Esophagus muscularis mucosa (tissue), 4 donors: ENCODE results near the gene ABLIM3. TPM values are rescaled to one million over a fixed set of nuclear protein-coding genes. Genes with fewer than 3 reads are reported as not detected.
A peak's percentile ranks its signal among the peaks of the same experiment; 100 is the strongest.

ENCODE experiments used
- DNase-seq: peaks from one replicate; pipeline ENCODE4 v3.0.0-alpha.2; 2017; ENCODE audit errors: extremely low spot score
- H3K27ac ChIP-seq, 4 donors: fragments of 200-600 bp; sonication (generic); replicated peaks in 1 of 4; 1 replicate in 3 of 4; 2 replicates in 1 of 4; pipeline ENCODE4 v1.5.1; 2016 to 2019; ENCODE audit warnings: mild to moderate bottlenecking in 1 of 4
- H3K27me3 ChIP-seq, 4 donors: fragments of 200-600 bp; sonication (generic); one replicate each; pipeline versions ENCODE4 v1.5.1 to v1.6.0; 2016 to 2019
- H3K36me3 ChIP-seq, 4 donors: fragments of 200-600 bp; sonication (generic); one replicate each; pipeline ENCODE4 v1.5.1; 2016 to 2019
- H3K4me1 ChIP-seq, 4 donors: fragments of 200-600 bp; sonication (generic); one replicate each; pipeline ENCODE4 v1.5.1; 2016 to 2019
- H3K4me3 ChIP-seq, 4 donors: fragments of 200-600 bp; sonication (generic); 1 replicate in 2 of 4; 2 replicates in 2 of 4; pipeline ENCODE4 v1.5.1; 2016 to 2019; ENCODE audit warnings: mild to moderate bottlenecking in 4 of 4, moderate library complexity in 1 of 4
- H3K9me3 ChIP-seq, 4 donors: fragments of 200-600 bp; sonication (generic); 1 replicate in 3 of 4; 2 replicates in 1 of 4; pipeline ENCODE4 v1.5.1; 2016 to 2019
- EP300 ChIP-seq: sonication (generic); formaldehyde crosslinking; IDR thresholded peaks from one replicate; pipeline ENCODE4 v1.6.1; 2017; ENCODE audit warnings: antibody characterized with exemption
- POLR2A ChIP-seq: fragments of 450-650 bp; IDR thresholded peaks from one replicate; pipeline ENCODE4 v1.6.1; 2017; ENCODE audit warnings: antibody characterized with exemption, moderate library complexity, mild to moderate bottlenecking, low read depth
- POLR2AphosphoS5 ChIP-seq, 2 donors: sonication (generic); formaldehyde crosslinking; IDR thresholded peaks; one replicate each; pipeline ENCODE4 v1.6.1; 2017; ENCODE audit warnings: antibody characterized with exemption in 2 of 2
- WGBS: methylation state at CpG from one replicate; pipeline ENCODE4 v1.1.5; 2018; 5-methylcytosine and 5-hydroxymethylcytosine counted together
- intact Hi-C: fragments of 100-400 bp; cut with DNase I; formaldehyde crosslinking; loops from one replicate; pipeline ENCODE4 v1.15.1; 2023
- total RNA-seq, 4 donors: library from RNA; depleted of rRNA; stranded (reverse); fragments of >200 nt; gene quantifications; one replicate each; pipeline versions ENCODE4 v1.1.0 to v1.2.1, GENCODE V29; 2016
- TF ChIP-seq, protein P1 (sequence below), 3 experiments: fragments of 200-600 bp in 2 of 3; fragments of 450-650 bp in 1 of 3; sonication (generic) in 2 of 3; IDR thresholded peaks; one replicate each; pipeline ENCODE4 v1.5.1; 2017 to 2019; ENCODE audit warnings: antibody characterized with exemption in 3 of 3, mild to moderate bottlenecking in 2 of 3, moderate library complexity in 1 of 3

ABLIM3 gene
- total RNA-seq, 4 donors from 2014 or later = 40.9 to 64.5 (median 45.8) TPM

- no peak overlapping the region for H3K27ac ChIP-seq
- DNase-seq = no peak
- 54% methylated on average over 8 of the region's 8 CpGs for WGBS
- H3K9me3 ChIP-seq = no peaks in the 10 kb centered on the region
- H3K36me3 ChIP-seq = no peaks in the 10 kb centered on the region
- H3K4me1 ChIP-seq = peaks cover 2 to 21% (median 12%) of the 10 kb centered on the region in 4 donors
- TF ChIP-seq, protein P1, sequence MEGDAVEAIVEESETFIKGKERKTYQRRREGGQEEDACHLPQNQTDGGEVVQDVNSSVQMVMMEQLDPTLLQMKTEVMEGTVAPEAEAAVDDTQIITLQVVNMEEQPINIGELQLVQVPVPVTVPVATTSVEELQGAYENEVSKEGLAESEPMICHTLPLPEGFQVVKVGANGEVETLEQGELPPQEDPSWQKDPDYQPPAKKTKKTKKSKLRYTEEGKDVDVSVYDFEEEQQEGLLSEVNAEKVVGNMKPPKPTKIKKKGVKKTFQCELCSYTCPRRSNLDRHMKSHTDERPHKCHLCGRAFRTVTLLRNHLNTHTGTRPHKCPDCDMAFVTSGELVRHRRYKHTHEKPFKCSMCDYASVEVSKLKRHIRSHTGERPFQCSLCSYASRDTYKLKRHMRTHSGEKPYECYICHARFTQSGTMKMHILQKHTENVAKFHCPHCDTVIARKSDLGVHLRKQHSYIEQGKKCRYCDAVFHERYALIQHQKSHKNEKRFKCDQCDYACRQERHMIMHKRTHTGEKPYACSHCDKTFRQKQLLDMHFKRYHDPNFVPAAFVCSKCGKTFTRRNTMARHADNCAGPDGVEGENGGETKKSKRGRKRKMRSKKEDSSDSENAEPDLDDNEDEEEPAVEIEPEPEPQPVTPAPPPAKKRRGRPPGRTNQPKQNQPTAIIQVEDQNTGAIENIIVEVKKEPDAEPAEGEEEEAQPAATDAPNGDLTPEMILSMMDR (IDR thresholded peaks at IDR 0.05) = peak in 2 of 3 experiments; percentile 21 to 29
- no peak for TF ChIP-seq EP300
- intact Hi-C loops = no loop called here
- no peaks in the 10 kb centered on the region for H3K27me3 ChIP-seq
- H3K4me3 ChIP-seq = no peak overlapping the region
Measured at GRCh38 chr5:149130121-149130914, 11.0 kb upstream of the ABLIM3 start.

GRCh38 chr5:149132474-149132873 lies 8.8 kb upstream of the ABLIM3 start:
- H3K4me1 ChIP-seq = peaks cover 2 to 34% (median 16%) of the 10 kb centered on the region in 4 donors
- TF ChIP-seq EP300 (no peak), POLR2AphosphoS5 (IDR thresholded peaks at IDR 0.05) (no peak), POLR2A (no peak)
- TF ChIP-seq, protein P1 (IDR thresholded peaks at IDR 0.05) = no peak
- H3K27me3 ChIP-seq = no peaks in the 10 kb centered on the region
- H3K4me3 ChIP-seq = no peak overlapping the region
- no peaks in the 10 kb centered on the region for H3K9me3 ChIP-seq
- WGBS = 80% methylated on average over 1 of the region's 1 CpG
- intact Hi-C loops = no loop called here
- no peak overlapping the region for H3K27ac ChIP-seq
- no peak for DNase-seq
- H3K36me3 ChIP-seq = no peaks in the 10 kb centered on the region

GRCh38 chr5:149133795-149134777 lies 7.2 kb upstream of the ABLIM3 start:
- Histone ChIP-seq H3K9me3 (no peaks in the 10 kb centered on the region), H3K4me3 (no peak overlapping the region), H3K36me3 (no peaks in the 10 kb centered on the region), H3K4me1 (peaks cover 2 to 34% (median 16%) of the 10 kb centered on the region in 4 donors), H3K27ac (peak overlapping the region in 3 of 4 donors; percentile 0 to 43 (median 15)), H3K27me3 (no peaks in the 10 kb centered on the region)
- no peak for TF ChIP-seq POLR2A
- peak; percentile 54 to 77 for TF ChIP-seq POLR2AphosphoS5 (IDR thresholded peaks at IDR 0.05)
- WGBS = 73% methylated on average over 11 of the region's 11 CpGs
- DNase-seq = peak; percentile 91
- intact Hi-C loops = no loop called here

DNA sequence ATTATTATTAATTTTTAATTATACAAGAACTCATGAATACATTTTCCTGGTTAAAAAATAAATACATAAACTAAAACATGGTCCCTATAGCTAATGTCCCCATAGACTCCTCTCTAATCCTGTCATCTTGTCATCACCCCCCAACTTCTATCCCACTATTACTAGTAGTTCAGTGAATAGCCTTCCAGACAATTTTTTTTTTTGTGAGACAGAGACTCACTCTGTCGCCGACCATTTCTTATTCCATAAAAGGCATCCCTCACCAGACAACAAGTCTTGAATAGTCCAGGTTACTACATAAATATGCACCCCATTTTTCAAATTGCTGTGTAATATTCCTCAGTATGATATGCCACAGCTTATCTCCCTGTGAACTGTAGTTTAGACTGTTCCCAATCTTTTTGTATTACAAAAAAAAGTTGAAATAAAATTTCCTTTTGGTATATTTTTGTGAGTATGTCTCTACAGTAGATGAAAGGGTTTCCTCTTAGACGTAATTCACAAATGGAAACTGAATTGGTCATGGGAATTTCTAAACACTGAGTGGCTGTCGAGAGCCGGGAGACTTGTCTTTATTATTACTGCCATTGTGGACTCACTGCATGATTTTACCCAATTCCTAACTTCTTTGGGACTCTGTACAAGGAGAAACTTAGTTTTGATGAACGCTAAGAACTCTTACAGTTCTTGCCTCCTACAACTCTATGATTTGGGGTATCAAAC lies 6.4 kb upstream of the ABLIM3 start:
- 72% methylated on average over 6 of the region's 6 CpGs for WGBS
- intact Hi-C loops = no loop called here

DNA sequence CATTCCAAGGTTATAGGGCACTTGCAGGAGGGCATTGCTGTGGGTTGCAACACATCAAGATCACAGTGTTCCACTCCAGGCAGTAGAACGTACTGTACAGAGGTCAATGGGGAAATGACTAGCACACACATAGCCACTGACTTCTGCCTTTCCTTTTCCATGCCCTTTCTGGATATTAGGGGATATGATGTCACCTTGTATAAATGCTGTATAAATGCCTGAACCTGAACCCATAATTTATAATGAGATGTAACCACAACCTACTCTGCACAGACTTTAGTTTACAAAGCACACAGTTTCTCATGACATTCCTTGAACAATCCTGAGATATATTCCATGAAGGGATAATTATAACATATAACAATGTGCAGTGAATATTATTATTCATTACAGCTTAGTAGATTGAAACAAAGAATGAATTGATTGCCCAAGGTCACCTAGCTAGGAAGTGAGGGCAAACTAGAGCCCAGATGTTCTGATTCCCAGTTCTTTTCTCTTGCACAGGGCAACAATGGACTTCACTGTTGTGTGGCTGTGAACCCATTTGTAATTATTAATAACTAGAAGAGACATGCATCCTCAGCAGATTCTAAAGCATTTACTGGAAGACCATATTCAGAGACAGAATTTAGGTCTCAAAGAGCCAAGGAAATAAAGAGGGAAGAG lies 5.6 kb upstream of the ABLIM3 start:
- Histone ChIP-seq H3K36me3 (no peaks in the 10 kb centered on the region), H3K4me1 (peaks cover 2 to 34% (median 16%) of the 10 kb centered on the region in 4 donors), H3K4me3 (no peak overlapping the region), H3K9me3 (no peaks in the 10 kb centered on the region), H3K27me3 (no peaks in the 10 kb centered on the region), H3K27ac (peak overlapping the region in 3 of 4 donors; percentile 35 to 46 (median 43))
- intact Hi-C loops = no loop called here
- DNase-seq = no peak
- WGBS = 69% methylated on average over 1 of the region's 1 CpG
- TF ChIP-seq EP300 (peak; percentile 36), POLR2AphosphoS5 (IDR thresholded peaks at IDR 0.05) (peak; percentile 46 to 50), POLR2A (no peak)
- TF ChIP-seq, protein P1 (IDR thresholded peaks at IDR 0.05) = no peak

More for the DNA sequence above, 6.4 kb upstream of the ABLIM3 start:
- Histone ChIP-seq H3K9me3 (no peaks in the 10 kb centered on the region), H3K27me3 (no peaks in the 10 kb centered on the region), H3K36me3 (no peaks in the 10 kb centered on the region), H3K4me1 (peaks cover 2 to 34% (median 16%) of the 10 kb centered on the region in 4 donors), H3K27ac (peak overlapping the region in 3 of 4 donors; percentile 35 to 46 (median 43)), H3K4me3 (no peak overlapping the region)
- TF ChIP-seq POLR2AphosphoS5 (IDR thresholded peaks at IDR 0.05) = no peak
- no peak for DNase-seq
